Transverse colon (tissue), 4 donors: ENCODE data around the gene DBNL.

Experiments
- CTCF ChIP-seq, 5 experiments: fragments of 200-600 bp in 3 of 5; fragments of 450-650 bp in 2 of 5; sonication (generic) in 3 of 5; IDR thresholded peaks; 1 replicate in 2 of 5; 2 replicates in 3 of 5; pipeline ENCODE4 v1.5.1; 2016 to 2017; ENCODE audit warnings: antibody characterized with exemption in 5 of 5, inconsistent platforms in 3 of 5, mild to moderate bottlenecking in 2 of 5, moderate library complexity in 1 of 5
- POLR2AphosphoS5 ChIP-seq, 3 donors: sonication (generic); formaldehyde crosslinking; IDR thresholded peaks; one replicate each; pipeline ENCODE4 v1.6.1; 2016; ENCODE audit warnings: antibody characterized with exemption in 3 of 3

- TF ChIP-seq CTCF (IDR thresholded peaks at IDR 0.05), result no peak
- TF ChIP-seq POLR2AphosphoS5 (IDR thresholded peaks at IDR 0.05), result no peak
These were observed 59.0 kb downstream of the DBNL start for GRCh38 chr7:44103566-44103922.
